ENCODE data around the gene MYH8. TPM values are rescaled to one million over a fixed set of nuclear protein-coding genes. Genes with fewer than 3 reads are reported as not detected.

Gene MYH8
- total RNA-seq, 1 experiment from 2014 or later = not detected

- CTCF ChIA-PET = interaction anchor here (1.3 to 2.3 kb wide), 3 partner anchors 11 to 245 kb away, joined by 4 to 11 read pairs (median 4); no protein-coding TSS in a partner anchor
- no peak for TF ChIP-seq NR3C1 (CRISPR knock-in tag; conservative IDR thresholded peaks at IDR 0.05; ENCODE audit: low read depth)
- ATAC-seq = no peak
- Mint-ChIP-seq H3K27ac (no peak overlapping the region), H3K27me3 (ENCODE audit: low read depth) (no peaks in the 10 kb centered on the region), H3K9me3 (no peaks in the 10 kb centered on the region), H3K4me3 (no peak overlapping the region), H3K36me3 (no peaks in the 10 kb centered on the region), H3K4me1 (peaks cover 8% of the 10 kb centered on the region)
- POLR2A ChIA-PET = no interaction called here
- no peak for DNase-seq (ENCODE audit: low spot score)
These were observed 52.5 kb downstream of the MYH8 start for GRCh38 chr17:10369239-10369638.

- Mint-ChIP-seq H3K4me1 (peaks cover 8% of the 10 kb centered on the region), H3K9me3 (no peaks in the 10 kb centered on the region), H3K36me3 (no peaks in the 10 kb centered on the region), H3K4me3 (no peak overlapping the region), H3K27me3 (ENCODE audit: low read depth) (no peaks in the 10 kb centered on the region), H3K27ac (no peak overlapping the region)
- TF ChIP-seq TEAD4 (CRISPR knock-in tag; IDR thresholded peaks at IDR 0.05) (no peak), GABPB1 (CRISPR knock-in tag; IDR thresholded peaks at IDR 0.05) (no peak), HMGXB4 (CRISPR knock-in tag; IDR thresholded peaks at IDR 0.05) (no peak), GTF2I (CRISPR knock-in tag; conservative IDR thresholded peaks at IDR 0.05) (no peak), ZNF138 (CRISPR knock-in tag; conservative IDR thresholded peaks at IDR 0.05) (no peak), CREB1 (CRISPR knock-in tag; IDR thresholded peaks at IDR 0.05) (no peak), ERG (CRISPR knock-in tag; IDR thresholded peaks at IDR 0.05) (no peak), PREB (CRISPR knock-in tag; IDR thresholded peaks at IDR 0.05; ENCODE audit: borderline replicate concordance) (no peak), USF1 (CRISPR knock-in tag; IDR thresholded peaks at IDR 0.05) (no peak), CDX4 (CRISPR knock-in tag; IDR thresholded peaks at IDR 0.05; ENCODE audit: borderline replicate concordance) (no peak)
- no peak for ATAC-seq
- CTCF ChIA-PET = interaction anchor here (1.3 to 2.3 kb wide), 3 partner anchors 11 to 246 kb away, joined by 4 to 11 read pairs (median 4); no protein-coding TSS in a partner anchor
- DNase-seq (ENCODE audit: low spot score) = no peak
- POLR2A ChIA-PET = no interaction called here
These were observed 53.2 kb downstream of the MYH8 start for GRCh38 chr17:10368561-10368960.

GRCh38 chr17:10360578-10360977 lies 61.2 kb downstream of the MYH8 start:
- Mint-ChIP-seq H3K36me3 (no peaks in the 10 kb centered on the region), H3K4me3 (no peak overlapping the region), H3K27me3 (ENCODE audit: low read depth) (no peaks in the 10 kb centered on the region), H3K4me1 (peaks cover 8% of the 10 kb centered on the region; the same call in 1 of the 2 replicates), H3K27ac (no peak overlapping the region), H3K9me3 (no peaks in the 10 kb centered on the region)
- ATAC-seq (no peak), DNase-seq (ENCODE audit: low spot score) (no peak)
- POLR2A ChIA-PET = no interaction called here
- CTCF ChIA-PET = no interaction called here
- TF ChIP-seq RORB (CRISPR knock-in tag; IDR thresholded peaks at IDR 0.05) (no peak), ATF6 (CRISPR knock-in tag; IDR thresholded peaks at IDR 0.05) (no peak), ZNF423 (CRISPR knock-in tag; IDR thresholded peaks at IDR 0.05) (no peak), IRF2 (CRISPR knock-in tag; IDR thresholded peaks at IDR 0.05; ENCODE audit: borderline replicate concordance, low read depth) (no peak), ZNF317 (CRISPR knock-in tag; IDR thresholded peaks at IDR 0.05; ENCODE audit: borderline replicate concordance, low read depth) (no peak), RELA (CRISPR knock-in tag; IDR thresholded peaks at IDR 0.05; ENCODE audit: borderline replicate concordance) (no peak), ZSCAN18 (CRISPR knock-in tag; IDR thresholded peaks at IDR 0.05) (no peak), CTCF (IDR thresholded peaks at IDR 0.05) (no peak), ZBTB21 (CRISPR knock-in tag; IDR thresholded peaks at IDR 0.05; ENCODE audit: borderline replicate concordance) (no peak), ELF4 (CRISPR knock-in tag; IDR thresholded peaks at IDR 0.05; ENCODE audit: low read depth) (no peak)

All from WTC11 (cell line).